Spleen (tissue), 11 donors: ENCODE results near the gene RGS7BP. TPM values are rescaled to one million over a fixed set of nuclear protein-coding genes. Genes with fewer than 3 reads are reported as not detected.

ENCODE experiments used
- DNase-seq: peaks from one replicate; pipeline ENCODE4 v3.0.0-alpha.2; 2020
- H3K27ac ChIP-seq, 8 donors: fragments of 200-600 bp; sonication (generic) in 7 of 8; 1 replicate in 4 of 8; 2 replicates in 4 of 8; pipeline versions ENCODE4 v1.5.0 to v1.8.0; 2016 to 2021; ENCODE audit warnings: inconsistent platforms in 4 of 8, mild to moderate bottlenecking in 4 of 8, moderate library complexity in 1 of 8
- H3K27me3 ChIP-seq, 7 donors: fragments of 200-600 bp; sonication (generic) in 6 of 7; replicated peaks in 1 of 7; 1 replicate in 4 of 7; 2 replicates in 3 of 7; pipeline versions ENCODE4 v1.5.0 to v1.8.0; 2016 to 2021; ENCODE audit warnings: inconsistent platforms in 3 of 7, mild to moderate bottlenecking in 1 of 7
- H3K36me3 ChIP-seq, 6 donors: fragments of 200-600 bp; sonication (generic) in 5 of 6; 1 replicate in 4 of 6; 2 replicates in 2 of 6; pipeline versions ENCODE4 v1.5.0 to v1.8.0; 2016 to 2021; ENCODE audit warnings: inconsistent platforms in 2 of 6
- H3K4me1 ChIP-seq, 6 donors: fragments of 200-600 bp; sonication (generic) in 5 of 6; 1 replicate in 3 of 6; 2 replicates in 3 of 6; pipeline versions ENCODE4 v1.5.0 to v1.8.0; 2016 to 2021; ENCODE audit warnings: inconsistent platforms in 3 of 6
- H3K4me3 ChIP-seq, 8 donors: fragments of 200-600 bp; sonication (generic) in 7 of 8; 1 replicate in 4 of 8; 2 replicates in 4 of 8; pipeline versions ENCODE4 v1.5.0 to v1.8.0; 2016 to 2021; ENCODE audit warnings: inconsistent platforms in 4 of 8, mild to moderate bottlenecking in 4 of 8, moderate library complexity in 2 of 8
- H3K9me3 ChIP-seq, 8 donors: fragments of 200-600 bp; sonication (generic) in 7 of 8; 1 replicate in 4 of 8; 2 replicates in 4 of 8; pipeline versions ENCODE4 v1.5.0 to v1.8.0; 2016 to 2021; ENCODE audit warnings: inconsistent platforms in 4 of 8
- POLR2A ChIP-seq, 3 donors: fragments of 450-650 bp; IDR thresholded peaks; one replicate each; pipeline ENCODE4 v1.5.1; 2017; ENCODE audit warnings: antibody characterized with exemption in 3 of 3, mild to moderate bottlenecking in 1 of 3
- POLR2AphosphoS5 ChIP-seq, 3 donors: sonication (generic); formaldehyde crosslinking; IDR thresholded peaks; one replicate each; pipeline ENCODE4 v1.5.1; 2017; ENCODE audit warnings: antibody characterized with exemption in 3 of 3
- WGBS, 5 donors: extraction: QIAGEN DNeasy Blood & Tissue Kit in 3 of 5; methylation state at CpG; one replicate each; pipeline versions ENCODE4 v1.1.5 to v1.1.7; 2013 to 2018; 5-methylcytosine and 5-hydroxymethylcytosine counted together
- intact Hi-C: fragments of 100-400 bp; cut with DNase I; formaldehyde crosslinking; loops from one replicate; pipeline ENCODE4 v1.15.0; 2023; ENCODE audit warnings: low total_unique reads
- polyA plus RNA-seq, 3 donors: library from polyadenylated mRNA; stranded (reverse); fragments of 200-250 nt; gene quantifications; one replicate each; pipeline ENCODE4 v1.2.1, GENCODE V29; 2013
- total RNA-seq, 7 donors: library from RNA; depleted of rRNA in 3 of 7; stranded (reverse); fragments of >200 nt in 3 of 7; fragmentation: NEBNext Ultra II Directional in 4 of 7; extraction: Animal tissue kit (Norgen Biotek cat#: 25700) in 4 of 7; gene quantifications; one replicate each; pipeline versions ENCODE4 v1.1.0 to v1.2.1, GENCODE V29; 2016 to 2021
- TF ChIP-seq, protein P1 (sequence below), 11 experiments: fragments of 200-600 bp in 7 of 11; fragments of 450-650 bp in 4 of 11; sonication (generic) in 4 of 11; IDR thresholded peaks in 8 of 11; conservative IDR thresholded peaks in 3 of 11; 1 replicate in 7 of 11; 2 replicates in 4 of 11; pipeline versions ENCODE4 v1.4.0 to v1.8.0; 2016 to 2021; ENCODE audit warnings: antibody characterized with exemption in 11 of 11, inconsistent platforms in 4 of 11, mild to moderate bottlenecking in 1 of 11
- donor health status: healthy with polysubstance abuse.
- donor health status: DM: no; HTN: no; CAD: no; lungs with moderate emphysema.
- donor health status: DM: no; HTN: no; CAD: no.
- donor health status: Bipolar disorder and iron deficiency.
- donor health status: healthy.
- donor health status: DM: no; HTN: no; CAD: no.
- donor health status: DM: yes; HTN: yes; CAD: no.

Gene RGS7BP
- total and polyA plus RNA-seq, 10 donors = 0.11 to 3.7 (median 0.73) TPM

DNA sequence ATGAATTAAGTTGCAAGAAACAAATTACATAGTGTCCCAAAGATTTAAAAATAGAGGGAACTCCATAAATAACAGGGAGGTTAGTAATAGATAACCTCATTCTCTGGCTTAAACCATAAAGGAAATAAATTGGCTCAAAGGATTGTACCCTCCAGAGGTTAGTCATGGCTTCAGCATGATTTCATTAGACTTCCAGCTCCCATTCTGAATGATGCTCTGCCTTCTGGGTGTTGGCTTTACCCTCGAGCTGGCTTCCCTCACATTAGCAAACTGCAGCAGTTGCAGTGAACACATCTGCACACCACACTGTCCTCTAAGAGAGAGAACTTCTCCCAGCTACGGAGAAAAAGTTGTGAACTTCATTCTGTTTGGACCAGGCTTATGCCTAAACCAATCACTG, 70.4 kb downstream of the RGS7BP start:
- 49 to 76% (median 64%) methylated on average over 2 of the region's 2 CpGs for WGBS, 5 donors
- intact Hi-C loops = no loop called here
- H3K27me3 ChIP-seq = peaks cover 0 to 13% (median 0%) of the 10 kb centered on the region in 7 donors
- H3K27ac ChIP-seq = no peak overlapping the region
- no peak for TF ChIP-seq POLR2A (IDR thresholded peaks at IDR 0.05)
- TF ChIP-seq, protein P1, sequence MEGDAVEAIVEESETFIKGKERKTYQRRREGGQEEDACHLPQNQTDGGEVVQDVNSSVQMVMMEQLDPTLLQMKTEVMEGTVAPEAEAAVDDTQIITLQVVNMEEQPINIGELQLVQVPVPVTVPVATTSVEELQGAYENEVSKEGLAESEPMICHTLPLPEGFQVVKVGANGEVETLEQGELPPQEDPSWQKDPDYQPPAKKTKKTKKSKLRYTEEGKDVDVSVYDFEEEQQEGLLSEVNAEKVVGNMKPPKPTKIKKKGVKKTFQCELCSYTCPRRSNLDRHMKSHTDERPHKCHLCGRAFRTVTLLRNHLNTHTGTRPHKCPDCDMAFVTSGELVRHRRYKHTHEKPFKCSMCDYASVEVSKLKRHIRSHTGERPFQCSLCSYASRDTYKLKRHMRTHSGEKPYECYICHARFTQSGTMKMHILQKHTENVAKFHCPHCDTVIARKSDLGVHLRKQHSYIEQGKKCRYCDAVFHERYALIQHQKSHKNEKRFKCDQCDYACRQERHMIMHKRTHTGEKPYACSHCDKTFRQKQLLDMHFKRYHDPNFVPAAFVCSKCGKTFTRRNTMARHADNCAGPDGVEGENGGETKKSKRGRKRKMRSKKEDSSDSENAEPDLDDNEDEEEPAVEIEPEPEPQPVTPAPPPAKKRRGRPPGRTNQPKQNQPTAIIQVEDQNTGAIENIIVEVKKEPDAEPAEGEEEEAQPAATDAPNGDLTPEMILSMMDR (IDR thresholded peaks at IDR 0.05 in 8 of 11, conservative IDR thresholded peaks at IDR 0.05 in 3 of 11) = no peak
- TF ChIP-seq POLR2AphosphoS5 (IDR thresholded peaks at IDR 0.05) = no peak
- H3K9me3 ChIP-seq = no peaks in the 10 kb centered on the region
- H3K36me3 ChIP-seq = no peaks in the 10 kb centered on the region
- H3K4me3 ChIP-seq = no peak overlapping the region
- no peaks in the 10 kb centered on the region for H3K4me1 ChIP-seq
- no peak for DNase-seq

DNA sequence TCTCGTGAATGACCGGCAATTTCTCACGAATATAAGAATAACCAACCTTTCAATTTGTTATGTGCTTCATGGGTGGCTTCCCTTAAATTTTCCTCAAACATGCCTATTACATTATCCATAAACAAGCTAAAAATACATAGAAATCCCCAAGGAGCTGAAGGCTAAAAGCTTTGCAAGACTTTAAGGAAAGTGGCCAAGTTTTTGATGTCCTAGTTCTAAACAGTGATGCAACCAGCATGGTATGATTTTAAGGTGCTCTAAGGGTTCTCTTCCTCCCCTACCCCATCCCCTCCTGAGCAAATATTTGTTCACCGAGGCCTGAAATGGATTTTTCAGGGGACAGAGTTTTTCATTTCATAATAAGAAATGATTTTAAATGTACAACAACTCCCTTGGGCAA, 79.8 kb downstream of the RGS7BP start:
- H3K9me3 ChIP-seq = no peaks in the 10 kb centered on the region
- intact Hi-C loops = no loop called here
- TF ChIP-seq POLR2AphosphoS5 (IDR thresholded peaks at IDR 0.05) (no peak), POLR2A (IDR thresholded peaks at IDR 0.05) (no peak)
- TF ChIP-seq, protein P1 (IDR thresholded peaks at IDR 0.05 in 8 of 11, conservative IDR thresholded peaks at IDR 0.05 in 3 of 11) = no peak
- H3K36me3 ChIP-seq = no peaks in the 10 kb centered on the region
- no peak for DNase-seq
- H3K27me3 ChIP-seq = no peaks in the 10 kb centered on the region
- no peak overlapping the region for H3K27ac ChIP-seq
- no peak overlapping the region for H3K4me3 ChIP-seq
- 76 to 95% (median 88%) methylated on average over 4 of the region's 4 CpGs for WGBS, 5 donors
- no peaks in the 10 kb centered on the region for H3K4me1 ChIP-seq

DNA sequence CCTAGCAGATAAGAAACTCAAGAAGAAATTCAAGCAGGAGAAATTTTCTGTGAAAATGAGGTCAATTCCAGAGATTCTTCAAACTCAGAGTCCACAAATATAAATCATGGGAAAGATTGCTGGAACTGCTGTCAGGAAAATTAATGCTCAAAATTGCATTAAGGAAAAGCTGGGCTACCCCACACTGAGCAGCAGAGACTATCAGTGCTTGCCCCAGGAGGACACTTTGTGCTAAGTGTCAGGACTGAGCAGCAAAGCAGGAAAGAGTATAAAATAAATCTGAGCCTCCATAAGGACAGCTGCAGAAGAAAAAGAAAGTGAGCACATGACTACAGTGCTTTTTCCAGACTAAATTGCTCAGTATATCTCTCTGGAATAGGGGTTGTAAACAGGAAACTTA, 81.6 kb downstream of the RGS7BP start:
- Histone ChIP-seq H3K27ac (no peak overlapping the region), H3K36me3 (no peaks in the 10 kb centered on the region), H3K27me3 (no peaks in the 10 kb centered on the region), H3K4me3 (no peak overlapping the region), H3K4me1 (no peaks in the 10 kb centered on the region), H3K9me3 (no peaks in the 10 kb centered on the region)
- no peak for TF ChIP-seq POLR2AphosphoS5 (IDR thresholded peaks at IDR 0.05)
- TF ChIP-seq, protein P1 (IDR thresholded peaks at IDR 0.05 in 8 of 11, conservative IDR thresholded peaks at IDR 0.05 in 3 of 11) = no peak
- TF ChIP-seq POLR2A (IDR thresholded peaks at IDR 0.05) = no peak
- no peak for DNase-seq
- intact Hi-C loops = no loop called here

DNA sequence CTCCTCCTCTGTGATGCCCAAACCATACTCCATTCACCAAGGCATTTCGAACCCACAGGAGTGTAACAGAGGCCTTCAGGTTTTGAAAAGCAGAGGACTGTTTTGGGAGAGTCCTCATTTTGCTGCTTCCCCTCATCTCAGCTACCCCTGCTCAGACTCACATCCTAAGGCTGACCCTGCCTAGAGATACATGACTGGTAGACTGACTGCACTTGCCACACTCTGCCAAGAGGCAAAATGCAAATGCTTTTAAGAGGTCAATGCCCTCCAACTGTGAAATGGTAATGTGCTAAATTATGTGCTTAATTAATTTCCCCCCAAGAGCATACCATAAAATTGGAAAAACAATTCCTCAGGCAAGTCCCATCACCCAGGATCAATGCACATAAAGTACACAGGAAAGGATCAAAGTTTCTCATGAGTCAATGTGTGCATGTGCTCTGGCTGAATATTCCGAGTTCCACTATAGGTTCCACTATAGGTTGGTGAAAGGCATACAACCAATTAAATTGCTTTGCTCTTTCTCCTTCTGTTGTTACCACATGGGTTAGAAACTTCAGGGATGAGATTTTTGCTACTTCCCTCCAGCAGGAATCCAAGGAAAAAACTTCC, 87.0 kb downstream of the RGS7BP start:
- H3K27me3 ChIP-seq = no peaks in the 10 kb centered on the region
- no peak overlapping the region for H3K4me3 ChIP-seq
- no peaks in the 10 kb centered on the region for H3K9me3 ChIP-seq
- intact Hi-C loops = no loop called here
- TF ChIP-seq POLR2A (IDR thresholded peaks at IDR 0.05) (no peak), POLR2AphosphoS5 (IDR thresholded peaks at IDR 0.05) (no peak)
- TF ChIP-seq, protein P1 (IDR thresholded peaks at IDR 0.05 in 8 of 11, conservative IDR thresholded peaks at IDR 0.05 in 3 of 11) = no peak
- DNase-seq = no peak
- H3K27ac ChIP-seq = no peak overlapping the region
- WGBS, 5 donors = 30 to 51% (median 41%) methylated on average over 2 of the region's 2 CpGs
- no peaks in the 10 kb centered on the region for H3K36me3 ChIP-seq
- no peaks in the 10 kb centered on the region for H3K4me1 ChIP-seq
